ENCODE measurements around the gene GALNT7.

Gene GALNT7

DNA sequence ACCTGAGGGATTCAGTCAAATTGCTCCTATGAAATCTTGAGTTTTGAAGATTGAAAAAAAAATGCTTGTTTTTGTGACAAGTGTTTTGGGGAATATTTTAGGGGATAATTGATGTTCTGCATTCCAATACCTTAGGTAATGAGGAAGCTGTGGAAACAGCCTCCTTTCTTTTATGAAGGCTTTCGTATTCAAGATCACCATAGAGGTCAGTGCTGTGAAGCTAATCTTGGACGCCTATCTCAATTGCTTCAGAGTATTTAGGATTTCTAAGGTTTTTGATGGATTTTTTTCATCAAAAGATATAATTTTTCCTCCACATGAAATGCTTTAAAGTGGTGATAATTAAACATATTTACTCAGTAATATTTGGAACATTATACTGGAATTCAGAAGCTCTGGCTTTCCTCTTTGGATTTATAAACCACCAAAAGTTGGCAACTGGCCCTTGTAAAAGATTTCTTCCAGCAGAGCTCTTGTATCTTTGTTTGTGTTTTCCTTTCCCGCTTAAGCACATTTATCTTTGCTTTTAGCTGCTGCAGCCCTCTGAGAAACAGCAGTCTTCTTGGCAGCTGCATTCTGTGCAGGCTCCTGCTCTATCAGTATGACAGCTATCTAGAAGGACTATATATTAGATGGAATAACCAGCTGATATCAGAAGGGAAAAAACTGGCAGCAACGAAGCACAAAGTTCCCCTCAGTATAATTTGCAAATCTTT, 101.9 kb downstream of the GALNT7 start:
- no peak for DNase-seq

DNA sequence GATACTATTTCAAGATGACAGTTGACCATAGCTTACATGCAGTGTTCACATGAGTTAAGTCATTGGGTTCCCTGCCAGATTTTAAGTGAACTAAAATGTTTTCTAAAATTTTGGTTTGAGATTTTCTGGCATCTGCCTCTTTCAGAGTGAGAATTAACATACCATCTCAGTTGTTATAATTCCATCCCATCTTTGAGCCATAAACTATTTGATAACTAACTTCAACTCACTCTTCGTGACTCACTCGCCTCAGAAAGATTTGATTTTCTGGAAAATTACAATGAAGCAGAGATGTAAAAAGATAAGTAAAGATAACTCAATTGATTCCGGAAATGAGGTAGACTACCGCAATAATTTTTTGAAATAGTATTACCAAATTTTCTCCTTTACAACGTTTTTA, 103.7 kb downstream of the GALNT7 start:
- no peak for DNase-seq

DNA sequence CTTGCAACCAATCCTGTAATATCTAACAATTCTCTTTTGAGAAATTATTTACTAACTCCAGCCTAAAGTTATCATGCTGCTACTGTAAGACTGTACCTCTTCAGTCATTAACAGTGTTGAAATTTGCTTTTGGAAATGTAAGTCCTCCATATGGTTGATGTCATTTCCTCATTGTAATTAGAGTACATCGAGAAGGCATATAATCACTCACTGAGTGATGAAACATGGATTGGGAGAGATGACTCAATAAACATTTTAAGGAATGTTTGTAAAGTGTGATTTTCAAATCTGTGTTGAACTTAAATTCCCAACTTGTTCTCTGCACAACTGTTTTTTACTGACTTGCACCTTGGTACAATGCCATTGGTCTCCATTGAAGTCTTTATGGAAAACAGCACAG, 104.4 kb downstream of the GALNT7 start:
- no peak for DNase-seq

DNA sequence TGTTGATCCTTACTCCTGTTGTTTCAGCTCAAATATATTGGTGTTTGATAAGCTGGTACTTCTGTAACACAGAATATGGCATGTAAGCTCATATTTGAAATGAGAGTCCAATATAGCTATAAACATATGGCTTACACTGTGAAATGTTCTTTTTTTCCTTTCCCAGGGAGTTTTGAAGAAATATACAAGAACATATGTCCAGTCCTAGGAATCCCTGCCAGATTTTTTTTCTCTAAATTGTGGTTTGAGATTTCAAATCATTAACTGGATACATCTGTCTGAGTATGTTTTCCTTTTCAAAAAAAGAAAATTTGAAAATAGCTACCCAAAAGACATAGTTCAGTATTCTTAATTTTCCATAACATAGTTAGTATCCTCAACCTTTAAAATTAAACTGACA, 105.3 kb downstream of the GALNT7 start:
- DNase-seq, result no peak

DNA sequence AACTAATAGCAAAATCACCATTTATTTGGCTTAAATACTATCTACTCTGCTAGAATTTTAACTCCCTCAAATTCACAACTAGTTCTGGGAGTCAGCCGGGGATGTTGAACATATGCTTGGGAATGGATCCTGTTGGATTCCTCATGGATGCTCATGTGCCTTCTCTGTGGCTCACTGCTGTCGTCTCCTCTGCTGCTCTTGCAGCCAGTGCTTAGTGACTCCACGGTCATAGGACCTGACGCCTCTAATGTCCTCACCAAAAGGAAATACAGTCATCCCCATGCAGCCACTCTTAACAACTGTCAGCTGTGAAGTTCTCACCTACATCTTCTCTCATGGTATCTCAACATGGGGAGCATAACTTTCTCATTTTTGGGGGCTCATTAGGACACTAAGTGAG, 106.1 kb downstream of the GALNT7 start:
- no peak for DNase-seq

DNA sequence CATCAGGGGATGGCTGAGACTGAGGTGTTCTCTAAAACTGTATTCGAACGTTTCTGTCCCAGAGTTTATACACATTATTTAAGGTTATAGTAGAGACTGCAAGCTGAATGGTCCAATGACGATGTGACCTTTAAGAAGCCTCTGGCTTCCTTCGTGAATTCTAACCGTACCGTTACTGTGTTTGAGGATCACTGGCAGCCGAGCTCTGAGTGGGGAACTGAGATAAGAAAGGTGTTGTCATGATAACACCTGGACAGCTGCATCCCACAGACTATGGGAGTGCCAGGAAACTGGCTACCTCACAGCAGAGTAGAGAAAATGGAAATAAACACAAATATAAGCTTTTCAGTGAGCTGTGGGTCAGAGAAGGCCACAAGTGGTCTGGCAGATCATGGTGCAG, 106.5 kb downstream of the GALNT7 start:
- no peak for DNase-seq

DNA sequence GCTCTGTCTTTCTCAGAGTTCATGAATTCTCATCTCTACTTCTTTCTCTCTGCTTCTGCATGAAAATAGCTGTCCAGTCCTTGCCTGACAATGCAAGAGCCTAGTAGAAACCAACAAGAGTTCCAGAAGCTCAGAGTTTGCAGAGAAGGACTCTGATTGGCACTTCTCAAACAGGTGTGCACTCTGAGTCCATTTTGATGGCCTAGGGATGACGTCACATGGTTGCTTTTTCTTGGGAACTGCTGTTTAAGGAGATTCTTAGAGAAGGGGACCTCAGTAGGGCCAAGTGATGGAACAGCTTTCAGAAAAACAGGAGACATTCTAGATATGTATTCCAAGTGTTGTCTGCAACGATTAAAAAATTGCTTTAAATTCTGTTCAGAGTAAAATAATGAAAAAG, 108.7 kb downstream of the GALNT7 start:
- no peak for DNase-seq

DNA sequence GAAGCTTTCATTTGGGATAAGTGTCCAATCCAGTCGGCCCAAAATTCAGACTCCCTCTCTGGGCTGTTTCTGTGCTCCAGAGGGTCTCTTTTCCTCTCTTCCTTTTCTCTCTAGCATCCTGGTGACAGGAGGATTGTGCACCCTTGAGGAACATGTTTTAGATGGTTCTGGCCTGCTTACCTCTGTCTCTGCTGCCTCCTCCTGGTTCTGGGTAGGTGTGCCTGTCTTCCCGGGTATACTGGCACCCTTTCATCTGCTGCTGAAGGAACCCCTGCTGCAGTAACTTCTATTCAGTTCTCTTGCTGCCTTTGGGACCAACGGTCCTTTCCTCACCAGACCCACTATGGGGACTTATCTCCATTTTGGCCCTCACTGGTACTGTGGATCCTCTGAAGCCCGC, 112.4 kb downstream of the GALNT7 start:
- no peak for DNase-seq

DNA sequence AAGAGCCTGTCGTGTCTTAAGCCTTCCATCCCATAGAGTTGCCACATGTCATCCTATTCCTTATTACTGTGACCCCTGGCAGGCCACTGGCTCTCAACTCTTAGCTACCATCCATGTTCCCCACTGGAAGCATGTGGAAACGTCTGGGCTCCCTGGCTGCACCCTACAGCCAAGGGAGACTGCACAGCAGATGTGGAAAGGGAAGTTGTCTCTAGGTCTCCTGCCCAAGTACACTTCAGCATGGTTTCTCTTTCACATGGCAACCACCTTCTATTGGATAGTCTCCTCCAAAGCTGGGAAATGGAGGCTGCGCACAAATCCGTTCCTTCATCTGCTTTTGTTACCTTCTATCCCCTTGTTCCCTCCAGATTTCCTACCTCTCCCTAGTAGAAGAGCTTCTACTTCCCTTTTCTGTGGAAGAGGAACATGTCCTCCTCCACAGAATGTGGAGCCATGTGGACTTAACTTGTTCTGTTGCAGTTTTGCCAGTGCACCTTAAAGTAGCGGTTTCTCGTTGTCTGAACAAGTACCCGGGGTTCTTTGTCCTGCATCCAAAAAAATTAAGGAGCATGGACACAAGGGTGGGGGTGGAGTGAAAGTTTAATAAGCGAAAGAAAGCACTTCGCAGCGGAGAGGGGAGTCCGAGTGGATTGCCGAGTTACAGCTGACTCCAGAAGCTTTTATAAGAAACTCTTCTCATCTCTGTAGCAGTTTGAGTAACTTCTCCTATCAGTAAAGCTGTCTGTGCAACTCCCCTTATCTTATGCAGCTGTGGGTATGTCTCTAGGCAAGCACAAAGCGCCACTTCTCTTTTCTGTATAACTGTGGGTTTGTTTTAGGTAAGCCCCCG, 113.0 kb downstream of the GALNT7 start:
- DNase-seq, result peak; percentile 71

DNA sequence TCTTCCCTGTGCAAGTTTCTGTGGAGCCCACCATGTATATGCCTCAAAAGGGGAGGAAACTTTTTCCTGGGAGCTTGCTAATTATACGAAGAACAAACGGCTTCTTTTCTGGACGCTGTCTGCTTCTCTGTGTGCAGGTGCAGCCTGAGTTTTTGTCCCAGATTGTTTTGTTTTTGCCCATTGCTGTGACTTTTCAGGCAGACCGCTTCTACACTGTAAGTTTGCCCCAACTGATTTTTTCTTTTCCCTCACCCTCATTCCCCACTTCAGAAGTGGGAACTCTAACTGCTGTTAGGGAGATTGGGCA, 113.6 kb downstream of the GALNT7 start:
- no peak for DNase-seq

DNA sequence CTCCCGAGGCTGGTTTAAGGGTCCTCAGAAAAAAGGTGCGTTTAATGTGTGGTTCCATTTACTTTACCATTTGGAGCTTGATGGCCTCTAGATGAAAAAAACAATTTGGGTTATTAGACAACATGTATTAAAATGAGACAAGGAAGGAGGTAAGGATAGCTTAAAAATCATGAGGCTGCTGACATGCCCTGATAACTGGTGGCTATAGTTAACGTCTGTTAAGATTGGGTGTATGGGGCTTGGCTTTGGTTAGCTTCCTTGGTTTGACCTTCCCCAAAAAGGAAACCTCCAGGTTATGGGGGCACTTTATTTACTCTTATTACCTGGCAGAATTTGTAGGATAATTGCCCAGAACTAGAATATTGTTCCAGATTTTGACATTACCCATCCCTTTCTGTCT, 114.0 kb downstream of the GALNT7 start:
- no peak for DNase-seq

DNA sequence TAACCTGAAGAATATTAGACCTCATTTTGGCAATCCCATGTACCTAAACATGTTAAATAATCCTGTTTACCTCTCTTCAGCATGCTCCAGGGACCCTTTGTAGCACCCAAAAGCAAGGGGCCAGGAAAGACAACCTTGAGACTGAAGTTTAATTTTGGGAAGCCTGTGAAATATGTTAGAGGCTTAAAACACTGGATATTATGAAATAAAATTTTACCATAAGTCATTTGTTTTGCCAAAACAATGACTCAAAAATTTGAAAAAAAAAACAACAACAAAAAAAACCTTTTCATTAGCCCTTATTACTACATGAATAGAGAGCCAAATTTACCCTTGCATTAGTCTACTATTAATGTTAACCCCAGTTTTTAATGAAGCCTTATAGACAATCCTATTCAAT, 115.9 kb downstream of the GALNT7 start:
- DNase-seq, result no peak

DNA sequence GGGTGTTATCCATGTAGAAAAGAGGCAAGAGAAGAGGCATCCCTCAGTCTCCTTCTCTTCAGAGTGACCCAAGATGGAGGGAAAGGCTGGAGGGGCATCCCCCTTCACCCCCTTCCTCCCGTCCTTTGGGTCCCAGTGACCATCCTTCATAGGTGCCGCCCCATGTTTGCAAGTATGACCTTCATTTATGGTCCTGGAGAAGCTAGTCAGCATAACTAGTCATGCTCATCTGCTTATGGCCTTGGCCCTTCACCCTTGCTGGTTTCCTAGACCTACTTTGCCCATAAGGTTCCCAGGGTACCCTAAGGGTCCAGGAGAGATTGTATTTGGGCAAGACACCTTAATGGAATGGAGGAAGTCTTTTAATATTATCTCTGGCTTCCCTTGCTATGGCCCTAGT, 118.9 kb downstream of the GALNT7 start:
- DNase-seq, result no peak

DNA sequence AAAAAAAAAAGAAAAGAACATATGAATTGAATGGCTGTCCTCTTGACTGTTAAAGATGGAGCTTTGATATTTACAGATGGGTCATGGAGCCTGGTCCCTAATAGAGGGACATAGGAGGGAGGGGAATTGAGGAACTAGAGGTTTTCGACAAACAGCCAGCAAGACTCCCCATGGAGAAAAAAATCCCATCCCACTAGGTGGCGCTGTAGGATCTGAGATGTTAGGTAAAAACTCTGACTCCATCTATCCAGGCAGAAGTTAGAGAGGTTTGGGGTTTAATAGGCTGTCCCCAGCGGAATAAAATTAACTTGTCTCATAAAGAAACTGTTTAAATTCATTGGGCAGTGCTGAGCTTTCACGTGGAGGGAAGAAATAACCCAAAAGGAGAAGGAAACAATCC, 119.7 kb downstream of the GALNT7 start:
- DNase-seq, result no peak

DNA sequence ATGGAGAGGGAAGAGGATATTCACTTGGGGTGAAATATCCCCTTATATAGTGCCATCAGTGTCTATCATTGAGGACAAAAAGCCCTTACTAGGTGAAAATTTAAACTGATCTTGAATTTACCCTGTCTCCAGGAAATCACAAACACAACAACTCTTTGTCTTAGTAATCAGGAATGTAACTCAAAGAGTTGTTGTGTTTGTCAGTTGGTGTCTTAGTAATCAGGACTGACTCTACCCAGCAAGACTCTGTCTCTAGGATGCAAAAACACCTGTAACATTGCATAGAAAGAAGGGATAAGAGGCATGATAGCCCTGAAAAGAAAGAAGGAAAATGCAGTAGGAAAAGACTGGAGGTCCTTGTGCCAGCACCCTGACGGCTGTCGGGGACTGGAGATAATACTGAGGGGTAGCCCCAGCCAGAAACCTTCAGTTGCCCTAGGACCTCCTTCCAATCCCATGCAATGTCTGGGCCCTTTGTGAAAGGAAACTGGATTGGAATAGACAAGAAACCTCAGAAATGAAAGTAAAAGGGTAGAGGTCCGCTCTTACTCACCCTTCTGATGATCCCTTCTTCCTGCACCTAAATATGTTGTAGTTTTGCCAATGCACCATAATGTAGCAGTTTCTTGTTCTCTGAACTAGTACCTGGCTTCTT, 120.2 kb downstream of the GALNT7 start:
- DNase-seq, result no peak

DNA sequence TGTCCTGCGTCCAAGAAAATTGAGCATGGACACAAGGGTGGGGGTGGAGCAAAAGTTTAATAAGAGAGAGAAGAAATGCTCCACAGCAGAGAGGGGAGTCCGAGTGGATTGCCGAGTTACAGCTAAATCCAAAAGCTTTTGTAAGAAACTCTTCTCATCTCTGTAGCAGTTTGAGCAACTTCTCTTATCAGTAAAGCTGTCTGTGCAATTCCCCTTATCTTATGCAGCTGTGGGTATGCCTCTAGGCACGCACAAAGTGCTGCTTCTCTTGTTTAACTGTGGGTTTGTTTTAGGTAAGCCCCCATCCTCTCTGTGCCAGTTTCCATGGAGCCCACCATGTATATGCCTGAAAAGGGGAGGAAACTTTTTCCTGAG, 120.7 kb downstream of the GALNT7 start:
- no peak for DNase-seq

DNA sequence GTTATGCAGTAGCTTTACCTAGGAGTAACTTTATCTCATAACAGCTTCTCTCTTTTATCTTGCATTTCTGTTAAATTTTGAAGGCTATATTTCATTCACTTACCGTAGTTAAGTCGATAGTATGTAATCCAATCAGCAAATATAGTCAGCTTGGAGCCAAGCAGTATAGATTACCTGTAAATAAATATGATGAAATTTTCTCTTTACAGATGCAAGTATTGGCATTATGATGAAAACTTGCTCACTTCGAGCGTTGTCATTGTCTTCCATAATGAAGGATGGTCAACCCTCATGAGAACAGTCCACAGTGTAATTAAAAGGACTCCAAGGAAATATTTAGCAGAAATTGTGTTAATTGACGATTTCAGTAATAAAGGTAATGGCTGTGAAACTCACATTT, 123.3 kb downstream of the GALNT7 start:
- no peak for DNase-seq

DNA sequence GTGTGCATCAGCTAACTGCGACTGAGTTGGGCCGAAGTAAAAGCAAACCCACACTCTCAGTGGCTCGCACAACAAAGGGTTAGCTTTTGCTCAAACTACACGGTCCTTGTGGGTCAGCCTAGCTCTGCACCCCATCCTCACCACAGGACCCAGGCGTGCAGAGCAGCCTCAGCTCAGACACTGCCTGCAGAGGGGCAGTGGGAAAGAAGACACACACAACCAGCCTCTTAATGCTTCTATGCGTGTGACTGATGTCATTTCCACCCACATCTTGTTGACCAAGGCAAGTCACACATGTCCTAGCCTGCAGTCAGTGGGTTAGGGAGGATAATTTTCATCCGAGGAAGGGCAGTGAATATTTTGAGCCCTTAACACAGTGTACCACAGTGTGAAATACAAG, 125.1 kb downstream of the GALNT7 start:
- DNase-seq, result no peak

DNA sequence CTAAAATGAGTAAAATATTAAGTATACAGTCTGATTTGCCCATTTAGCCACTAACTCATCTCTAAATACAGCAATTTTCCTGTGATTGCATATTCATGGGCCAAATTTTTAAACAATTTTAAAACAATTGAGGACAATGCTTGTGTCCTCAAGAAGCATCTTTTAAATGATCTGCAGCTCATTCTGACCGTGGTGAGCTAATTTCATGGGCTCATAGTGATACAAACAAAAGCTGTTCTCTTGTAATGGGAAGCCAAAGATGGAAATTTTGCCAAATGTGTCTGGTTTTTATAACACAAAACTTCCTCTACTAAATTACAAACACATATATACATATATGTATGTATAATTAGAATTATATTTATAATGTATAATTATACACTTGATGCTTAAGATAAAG, 125.8 kb downstream of the GALNT7 start:
- DNase-seq, result no peak

DNA sequence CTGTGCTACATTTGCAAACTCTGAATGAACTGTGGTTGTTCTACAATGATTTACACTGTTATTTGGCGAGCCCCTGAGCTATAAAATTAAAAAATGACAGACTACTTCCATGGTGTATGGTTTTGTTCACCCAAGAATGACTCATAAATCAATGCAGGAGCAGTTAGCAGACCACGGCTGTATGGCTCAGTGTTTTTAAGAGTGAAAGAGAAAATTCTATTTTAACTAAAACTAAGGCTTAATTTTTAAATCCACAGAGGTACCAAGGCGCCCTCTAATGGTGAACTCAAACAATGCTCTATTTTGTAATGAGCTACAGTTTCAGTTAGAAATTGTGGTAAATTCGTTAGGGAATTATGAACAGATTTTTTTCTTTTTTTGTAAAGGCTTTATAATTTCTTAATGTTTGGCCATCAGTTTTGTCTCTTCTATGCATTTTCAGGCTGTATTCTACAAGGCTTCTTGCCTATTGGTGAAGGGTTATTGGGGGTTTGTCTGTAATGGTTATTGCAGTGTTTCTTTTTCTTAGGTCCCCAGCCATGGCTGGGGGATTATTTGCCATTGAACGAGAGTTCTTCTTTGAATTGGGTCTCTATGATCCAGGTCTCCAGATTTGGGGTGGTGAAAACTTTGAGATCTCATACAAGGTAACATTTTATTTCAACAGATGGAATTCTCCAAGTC, 133.0 kb downstream of the GALNT7 start:
- no peak for DNase-seq

DNA sequence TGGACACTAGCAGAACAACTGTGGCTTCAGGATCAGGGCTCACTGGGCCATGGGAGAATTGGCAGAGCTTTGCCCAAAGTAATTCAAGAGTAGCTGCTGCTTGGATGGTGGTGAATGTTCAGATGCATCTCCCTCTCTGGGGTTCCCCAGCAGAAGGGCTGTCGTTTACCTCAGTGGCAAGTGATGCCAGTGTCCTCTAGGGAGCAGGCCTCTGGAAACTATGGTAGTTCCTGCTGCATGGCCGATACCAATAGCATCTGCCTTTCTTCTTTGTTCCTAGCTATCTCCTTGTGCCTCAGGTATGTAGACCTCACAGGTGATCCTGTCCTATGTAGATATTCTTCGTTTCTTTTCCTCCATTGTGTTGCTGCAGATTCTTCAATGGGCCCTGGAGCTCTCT, 139.2 kb downstream of the GALNT7 start:
- no peak for DNase-seq

DNA sequence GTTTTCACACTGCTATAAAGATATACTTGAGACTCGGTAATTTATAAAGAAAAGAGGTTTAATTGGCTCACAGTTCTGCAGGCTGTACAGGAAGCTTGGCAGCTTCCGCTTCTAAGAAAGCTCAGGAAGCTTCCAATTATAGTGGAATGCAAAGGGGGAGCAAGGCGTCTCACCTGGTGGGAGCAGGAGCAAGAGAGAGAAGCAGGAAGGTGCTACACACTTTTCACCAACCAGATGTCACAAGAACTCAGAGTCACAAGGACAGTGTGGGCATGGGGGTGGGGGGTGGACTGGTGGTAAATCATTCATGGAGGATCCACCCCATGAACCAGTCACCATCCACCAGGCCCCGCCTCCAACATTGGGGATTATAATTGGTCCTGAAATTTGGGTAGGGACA, 142.8 kb downstream of the GALNT7 start:
- DNase-seq, result no peak

DNA sequence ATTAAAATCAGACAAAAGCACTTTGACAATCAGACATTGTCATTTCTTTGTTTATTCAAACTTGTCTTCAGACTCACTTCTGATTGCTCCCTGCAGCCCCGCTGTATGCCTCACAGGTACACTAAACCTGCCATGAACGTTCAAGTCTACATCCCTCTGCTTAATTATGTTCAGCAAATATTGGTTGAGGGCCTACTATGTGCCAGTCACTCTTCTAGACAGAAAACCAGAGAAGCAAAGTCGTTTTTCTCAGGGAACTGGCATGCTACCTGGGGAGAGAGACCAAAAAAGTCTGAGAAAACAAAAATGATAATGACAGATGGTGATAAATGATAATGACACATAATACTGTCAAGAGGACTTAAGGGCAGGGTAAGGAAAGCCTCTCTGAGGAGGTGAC, 146.1 kb downstream of the GALNT7 start:
- DNase-seq, result no peak

DNA sequence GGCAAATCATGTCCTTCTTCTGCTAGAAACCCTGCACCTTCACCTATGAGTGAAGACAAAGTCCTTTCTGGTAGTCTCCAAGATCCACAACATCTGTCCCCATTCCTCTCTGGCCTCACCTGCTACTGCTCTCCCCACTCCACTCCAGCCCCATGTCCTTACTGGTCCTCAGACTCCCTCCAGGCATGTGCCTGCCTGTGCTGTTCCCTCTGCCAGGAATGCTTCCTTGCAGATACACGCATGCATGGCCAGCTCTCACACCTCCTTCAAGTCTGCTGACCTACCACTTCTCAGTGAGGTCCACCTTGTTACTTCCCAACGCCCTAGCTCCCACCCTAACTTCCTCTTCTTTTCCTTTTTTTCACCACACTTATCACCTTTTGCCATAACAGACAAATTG, 147.4 kb downstream of the GALNT7 start:
- DNase-seq, result no peak

Measured in SIG-M5 (cell line).